HepG2 (cell line): ENCODE results near the gene PTPRM. TPM values are rescaled to one million over a fixed set of nuclear protein-coding genes. Genes with fewer than 3 reads are reported as not detected.

ENCODE experiments used
- ATAC-seq: fragments of 200-7000 bp; cut with Tn5 transposase; 3 replicates; pipeline ENCODE4 v1.9.1; 2020; ENCODE audit warnings: mild to moderate bottlenecking, moderate library complexity
- BruUV-seq: library from RNA; stranded (reverse); fragments of 400-500 nt; replicated peaks from 2 replicates; lab custom pipeline; 2021; lab: Mats Ljungman, UMichigan
- CTCF ChIA-PET: fragments of 300-600 bp; formaldehyde crosslinking; extraction: SDS; loops from one replicate; lab custom pipeline; 2021; ENCODE audit warnings: low total read pairs, inconsistent platforms, low intra/inter-chr PET ratio; lab: Yijun Ruan, JAX
- POLR2A ChIA-PET: fragments of 350-600 bp; sonication (Branson Sonifier 250); formaldehyde crosslinking; loops from one replicate; lab custom pipeline; 2020; ENCODE audit warnings: antibody characterized with exemption, inconsistent platforms; lab: Yijun Ruan, JAX
- DNase-seq: peaks from one replicate; pipeline ENCODE4 v3.0.0-alpha.2; 2015; ENCODE audit warnings: low spot score
- FAIRE-seq: peaks from 3 replicates; lab custom pipeline; 2011; peaks lifted over from hg19 to GRCh38; lab: Jason Lieb, UNC
- H2AFZ ChIP-seq: one replicate; pipeline ENCODE4 v1.6.1; 2011; ENCODE audit warnings: low read length, inconsistent platforms
- H3K27ac ChIP-seq: fragments of 300-600 bp; 3 replicates; pipeline ENCODE4 v1.8.0; 2011; ENCODE audit warnings: mixed run types, mild to moderate bottlenecking, mixed read lengths, low read length, inconsistent platforms; ENCODE audit not compliant: insufficient read depth; ENCODE audit errors: extremely low read length
- H3K27me3 ChIP-seq, 2 experiments: fragments of 200-600 bp in 1 of 2; 2 replicates in 1 of 2; 3 replicates in 1 of 2; pipeline versions ENCODE4 v1.6.0 to v1.8.0; 2011; ENCODE audit warnings: low read length in 2 of 2, mild to moderate bottlenecking in 2 of 2, moderate library complexity in 2 of 2, inconsistent platforms in 1 of 2; ENCODE audit not compliant: insufficient read depth in 2 of 2, control insufficient read depth in 1 of 2
- H3K36me3 ChIP-seq, 2 experiments: fragments of 200-600 bp in 1 of 2; replicated peaks in 1 of 2; 2 replicates in 1 of 2; 3 replicates in 1 of 2; pipeline versions ENCODE4 v1.5.1 to v1.8.0; 2011; ENCODE audit warnings: low read length in 2 of 2, inconsistent platforms in 1 of 2; ENCODE audit not compliant: insufficient read depth in 2 of 2, control insufficient read depth in 1 of 2
- H3K4me1 ChIP-seq: 2 replicates; pipeline ENCODE4 v1.5.1; 2012; ENCODE audit warnings: low read length, inconsistent platforms; ENCODE audit not compliant: insufficient read depth
- H3K4me2 ChIP-seq: 2 replicates; pipeline ENCODE4 v1.6.0; 2011; ENCODE audit warnings: low read depth, low read length, inconsistent platforms
- H3K4me3 ChIP-seq, 3 experiments: fragments of 200-600 bp in 1 of 3; sonication (generic), shearing (Covaris generic) in 1 of 3; replicated peaks in 1 of 3; 2 replicates each; pipeline ENCODE4 v1.5.1; 2011 to 2016; ENCODE audit warnings: low read length in 3 of 3, inconsistent platforms in 2 of 3, low read depth in 2 of 3, mild to moderate bottlenecking in 2 of 3, control low read depth in 1 of 3, mixed read lengths in 1 of 3; ENCODE audit not compliant: insufficient read depth in 1 of 3
- H3K79me2 ChIP-seq: one replicate; pipeline ENCODE4 v1.6.1; 2011; ENCODE audit warnings: low read length, inconsistent platforms; ENCODE audit not compliant: insufficient read depth
- H3K9ac ChIP-seq: 2 replicates; pipeline ENCODE4 v1.6.0; 2011; ENCODE audit warnings: mild to moderate bottlenecking, low read depth, low read length, inconsistent platforms; ENCODE audit not compliant: insufficient read depth
- H3K9me3 ChIP-seq: 2 replicates; pipeline ENCODE4 v1.5.1; 2012; ENCODE audit warnings: mild to moderate bottlenecking, low read length
- H4K20me1 ChIP-seq: 2 replicates; pipeline ENCODE4 v1.6.0; 2011; ENCODE audit warnings: inconsistent platforms, mild to moderate bottlenecking, low read length, moderate library complexity; ENCODE audit not compliant: insufficient read depth
- CHD2 ChIP-seq: IDR thresholded peaks from 2 replicates; pipeline ENCODE4 v1.6.1; 2011; ENCODE audit warnings: low read depth, low read length, improper control_type of control experiment
- DNMT1 ChIP-seq: sonication (generic); formaldehyde crosslinking; IDR thresholded peaks from 2 replicates; pipeline ENCODE4 v1.5.1; 2020; ENCODE audit warnings: mild to moderate bottlenecking, missing genetic modification reagents
- ETS1 ChIP-seq: sonication (generic); formaldehyde crosslinking; IDR thresholded peaks from 2 replicates; pipeline ENCODE4 v1.4.0; 2020; ENCODE audit warnings: missing genetic modification reagents
- HOXA9 ChIP-seq: sonication (generic); formaldehyde crosslinking; IDR thresholded peaks from 2 replicates; pipeline ENCODE4 v1.8.1; 2022; ENCODE audit warnings: missing genetic modification reagents, mild to moderate bottlenecking, moderate library complexity, borderline replicate concordance
- ISX ChIP-seq: sonication (generic); formaldehyde crosslinking; conservative IDR thresholded peaks from 2 replicates; pipeline ENCODE4 v1.5.0; 2020; ENCODE audit warnings: missing genetic modification reagents
- JUND ChIP-seq: sonication (generic); formaldehyde crosslinking; IDR thresholded peaks from 2 replicates; pipeline ENCODE4 v1.8.0; 2022; ENCODE audit warnings: mild to moderate bottlenecking, missing genetic modification reagents
- LCORL ChIP-seq, 2 experiments: fragments of 450-650 bp in 1 of 2; sonication (generic) in 1 of 2; formaldehyde crosslinking in 1 of 2; IDR thresholded peaks; 2 replicates each; pipeline versions ENCODE4 v1.5.0 to v1.6.1; 2017 to 2020; ENCODE audit warnings: antibody characterized with exemption in 1 of 2, missing genetic modification reagents in 1 of 2
- MAF1 ChIP-seq: sonication (generic); formaldehyde crosslinking; IDR thresholded peaks from 2 replicates; pipeline ENCODE4 v1.5.0; 2020; ENCODE audit warnings: missing genetic modification reagents, borderline replicate concordance
- MXD3 ChIP-seq: IDR thresholded peaks from 2 replicates; pipeline ENCODE4 v1.6.1; 2016; ENCODE audit warnings: mild to moderate bottlenecking, missing biosample characterization, missing genetic modification reagents
- NFYC ChIP-seq: IDR thresholded peaks from 2 replicates; pipeline ENCODE4 v1.6.1; 2016; ENCODE audit warnings: missing genetic modification reagents, missing compliant biosample characterization
- PAWR ChIP-seq: sonication (generic); formaldehyde crosslinking; IDR thresholded peaks from 2 replicates; pipeline ENCODE4 v1.4.0; 2020; ENCODE audit warnings: missing genetic modification reagents, mild to moderate bottlenecking, borderline replicate concordance
- SALL1 ChIP-seq: sonication (generic); formaldehyde crosslinking; IDR thresholded peaks from 2 replicates; pipeline ENCODE4 v1.8.0; 2022; ENCODE audit warnings: mild to moderate bottlenecking, missing genetic modification reagents
- TCF7 ChIP-seq: sonication (generic); IDR thresholded peaks from 2 replicates; pipeline ENCODE4 v1.6.1; 2016; ENCODE audit warnings: antibody characterized with exemption, low read depth
- ZFP37 ChIP-seq: sonication (generic); formaldehyde crosslinking; IDR thresholded peaks from 2 replicates; pipeline ENCODE4 v1.4.0; 2020; ENCODE audit warnings: missing genetic modification reagents, borderline replicate concordance
- ZIK1 ChIP-seq: sonication (generic); formaldehyde crosslinking; IDR thresholded peaks from 2 replicates; pipeline ENCODE4 v1.5.0; 2020; ENCODE audit warnings: mild to moderate bottlenecking, low read depth, missing genetic modification reagents, borderline replicate concordance
- ZNF136 ChIP-seq: sonication (generic); formaldehyde crosslinking; IDR thresholded peaks from 2 replicates; pipeline ENCODE4 v1.8.1; 2022; ENCODE audit warnings: low read depth, mild to moderate bottlenecking, moderate library complexity, missing genetic modification reagents
- ZNF251 ChIP-seq: sonication (generic); formaldehyde crosslinking; IDR thresholded peaks from 2 replicates; pipeline ENCODE4 v1.9.0; 2021; ENCODE audit warnings: mild to moderate bottlenecking, missing genetic modification reagents
- ZNF292 ChIP-seq: sonication (generic); formaldehyde crosslinking; IDR thresholded peaks from 2 replicates; pipeline ENCODE4 v1.8.1; 2022; ENCODE audit warnings: mild to moderate bottlenecking, low read depth, missing genetic modification reagents, borderline replicate concordance
- ZNF788 ChIP-seq: sonication (generic); formaldehyde crosslinking; IDR thresholded peaks from 2 replicates; pipeline ENCODE4 v1.5.0; 2020; ENCODE audit warnings: mild to moderate bottlenecking, missing genetic modification reagents, borderline replicate concordance
- WGBS: methylation state at CpG from one replicate; pipeline ENCODE4 v1.1.6; 2017; ENCODE audit warnings: low lambda C conversion rate; 5-methylcytosine and 5-hydroxymethylcytosine counted together
- in situ Hi-C: cut with HindIII; loops from 2 replicates; pipeline ENCODE4 v1.10.0; 2017; ENCODE audit warnings: low pct_unique_long_range_greater_than_20kb; ENCODE audit not compliant: extremely low pct_ligation_motif_present
- intact Hi-C: fragments of 100-400 bp; cut with micrococcal nuclease; formaldehyde crosslinking; loops from one replicate; pipeline ENCODE4 v1.10.0; 2022; ENCODE audit not compliant: unreplicated experiment
- polyA plus RNA-seq, 8 experiments: library from polyadenylated mRNA; depleted of rRNA in 3 of 8; stranded (reverse) in 7 of 8; unstranded in 1 of 8; fragments of >200 nt; fragmentation: Illumina TruSeq in 4 of 8; extraction: Trizol in 4 of 8; gene quantifications; 2 replicates each; pipeline versions ENCODE4 v1.2.1 to v1.2.3, GENCODE V29; 2011 to 2016; ENCODE audit warnings: low read depth in 4 of 8, missing spikeins in 1 of 8, mixed read lengths in 1 of 8; ENCODE audit not compliant: insufficient read depth in 1 of 8
- total RNA-seq, 5 experiments: library from RNA; depleted of rRNA; stranded (reverse); fragments of >200 nt; fragmentation: Illumina TruSeq; extraction: Trizol; gene quantifications; 2 replicates each; pipeline ENCODE4 v1.2.3, GENCODE V29; 2016; ENCODE audit warnings: low read depth in 1 of 5

Gene PTPRM
- total and polyA plus RNA-seq, 2 of the 13 experiments (the other 11 are each of a cell fraction or from before 2014, with no cell fraction given), result 12.6 to 108 TPM

- in situ Hi-C loops, result no loop called here
- POLR2A ChIA-PET, result interaction anchor here (0.6 kb wide), 1 partner anchor 1045 kb away, joined by 3 read pairs; no protein-coding TSS in a partner anchor
- Histone ChIP-seq H3K9me3 (no peaks in the 10 kb centered on the region), H3K36me3 (no peaks in the 10 kb centered on the region)
- TF ChIP-seq ISX (CRISPR knock-in tag) (no peak), MAF1 (CRISPR knock-in tag) (no peak), ZNF292 (CRISPR knock-in tag) (no peak), DNMT1 (CRISPR knock-in tag) (no peak), LCORL (IDR thresholded peaks at IDR 0.05) (no peak), LCORL (CRISPR knock-in tag; IDR thresholded peaks at IDR 0.05) (no peak), TCF7 (no peak), NFYC (CRISPR knock-in tag) (no peak), ZNF136 (CRISPR knock-in tag) (no peak), CHD2 (no peak)
- TF ChIP-seq, all 625 proteins: peak for 0
- intact Hi-C loops, result no loop called here
- Histone ChIP-seq H3K27me3 (no peaks in the 10 kb centered on the region), H3K79me2 (no peaks in the 10 kb centered on the region), H3K9ac (no peak overlapping the region), H3K4me1 (no peaks in the 10 kb centered on the region), H3K27ac (no peak overlapping the region), H4K20me1 (no peaks in the 10 kb centered on the region), H2AFZ (no peak overlapping the region), H3K4me3 (no peak overlapping the region), H3K4me2 (no peak overlapping the region)
- BruUV-seq, result no TSS peak
- ATAC-seq (no peak), FAIRE-seq (no peak), DNase-seq (no peak)
- 97% methylated on average over 4 of the region's 4 CpGs for WGBS
- CTCF ChIA-PET, result no interaction called here
Observed at GRCh38 chr18:7978834-7979233, 411.7 kb downstream of the PTPRM start.

- in situ Hi-C loops, result no loop called here
- Histone ChIP-seq H3K27me3 (no peaks in the 10 kb centered on the region), H3K4me3 (no peak overlapping the region), H3K79me2 (no peaks in the 10 kb centered on the region), H2AFZ (no peak overlapping the region), H4K20me1 (no peaks in the 10 kb centered on the region), H3K4me2 (no peak overlapping the region), H3K9me3 (no peaks in the 10 kb centered on the region), H3K27ac (no peak overlapping the region), H3K36me3 (no peaks in the 10 kb centered on the region), H3K4me1 (no peaks in the 10 kb centered on the region), H3K9ac (no peak overlapping the region)
- ChIA-PET POLR2A (no interaction called here), CTCF (no interaction called here)
- ATAC-seq (no peak), FAIRE-seq (no peak), DNase-seq (no peak)
- intact Hi-C loops, result loop anchor here (10.0 kb wide), 1 partner anchor 185 kb away; no protein-coding TSS in a partner anchor
- BruUV-seq, result no TSS peak
- 95% methylated on average over 7 of the region's 8 CpGs for WGBS
- no peak for TF ChIP-seq ZNF788
- TF ChIP-seq ETS1 (CRISPR knock-in tag), result no peak
- TF ChIP-seq LCORL (IDR thresholded peaks at IDR 0.05), result no peak
- TF ChIP-seq LCORL (CRISPR knock-in tag; IDR thresholded peaks at IDR 0.05), result no peak
- TF ChIP-seq ZNF251 (CRISPR knock-in tag), result no peak
- TF ChIP-seq PAWR (CRISPR knock-in tag), result no peak
- TF ChIP-seq ZIK1 (CRISPR knock-in tag), result no peak
- no peak for TF ChIP-seq ZFP37 (CRISPR knock-in tag)
- TF ChIP-seq HOXA9 (CRISPR knock-in tag), result no peak
- no peak for TF ChIP-seq JUND
- no peak for TF ChIP-seq SALL1 (CRISPR knock-in tag)
- no peak for TF ChIP-seq MXD3 (CRISPR knock-in tag)
Observed at GRCh38 chr18:7979714-7980113, 412.6 kb downstream of the PTPRM start.
